PFSK-1 (cell line): Measurements from ENCODE around the gene CPAMD8.

Experiments used
- FOXP2 ChIP-seq: optimal IDR thresholded peaks from 2 replicates; pipeline ENCODE3; 2011; ENCODE audit warnings: borderline replicate concordance, control low read depth, inconsistent platforms; ENCODE audit not compliant: insufficient read depth; ENCODE audit errors: extremely low read length, extremely low read depth
- POLR2AphosphoS5 ChIP-seq: IDR thresholded peaks from 2 replicates; pipeline ENCODE4 v1.6.1; 2012; ENCODE audit warnings: low read depth, mild to moderate bottlenecking, control low read depth, low read length, moderate library complexity
- SIN3A ChIP-seq: IDR thresholded peaks from 2 replicates; pipeline ENCODE4 v1.6.1; 2012; ENCODE audit warnings: mild to moderate bottlenecking, low read length, moderate library complexity, borderline replicate concordance; ENCODE audit not compliant: insufficient read depth
- TAF1 ChIP-seq: IDR thresholded peaks from 2 replicates; pipeline ENCODE4 v1.6.1; 2012; ENCODE audit warnings: low read length, control low read depth, borderline replicate concordance; ENCODE audit not compliant: insufficient read depth
- TF ChIP-seq, protein P1 (sequence below), 2 experiments: IDR thresholded peaks; 2 replicates each; pipeline versions ENCODE4 v1.6.1 to v1.8.0; 2011 to 2012; ENCODE audit warnings: low read depth in 2 of 2, low read length in 2 of 2, control low read depth in 1 of 2, inconsistent platforms in 1 of 2, mild to moderate bottlenecking in 1 of 2, moderate library complexity in 1 of 2; ENCODE audit not compliant: insufficient read depth in 1 of 2

The CPAMD8 gene

DNA sequence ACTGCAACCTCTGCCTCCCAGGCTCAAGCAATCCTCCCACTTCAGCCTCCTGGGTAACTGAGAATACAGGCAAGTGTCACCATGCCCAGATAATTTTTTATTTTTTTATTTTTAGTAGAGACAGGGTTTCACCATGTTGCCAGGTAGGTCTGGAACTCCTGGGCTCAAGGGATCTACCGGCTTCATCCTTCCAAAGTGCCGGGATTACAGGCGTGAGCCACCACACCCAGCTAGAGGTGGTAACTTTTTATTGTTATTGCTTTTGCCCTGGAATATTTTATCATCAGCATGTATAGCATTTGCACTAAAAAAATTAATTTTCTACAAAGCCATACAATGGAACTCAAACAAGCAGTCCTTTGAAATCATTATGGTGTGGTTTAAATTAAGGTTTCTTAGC lies 34.6 kb upstream of the CPAMD8 start:
- TF ChIP-seq FOXP2 (no peak), POLR2AphosphoS5 (no peak), SIN3A (no peak), TAF1 (no peak)
- TF ChIP-seq, protein P1, sequence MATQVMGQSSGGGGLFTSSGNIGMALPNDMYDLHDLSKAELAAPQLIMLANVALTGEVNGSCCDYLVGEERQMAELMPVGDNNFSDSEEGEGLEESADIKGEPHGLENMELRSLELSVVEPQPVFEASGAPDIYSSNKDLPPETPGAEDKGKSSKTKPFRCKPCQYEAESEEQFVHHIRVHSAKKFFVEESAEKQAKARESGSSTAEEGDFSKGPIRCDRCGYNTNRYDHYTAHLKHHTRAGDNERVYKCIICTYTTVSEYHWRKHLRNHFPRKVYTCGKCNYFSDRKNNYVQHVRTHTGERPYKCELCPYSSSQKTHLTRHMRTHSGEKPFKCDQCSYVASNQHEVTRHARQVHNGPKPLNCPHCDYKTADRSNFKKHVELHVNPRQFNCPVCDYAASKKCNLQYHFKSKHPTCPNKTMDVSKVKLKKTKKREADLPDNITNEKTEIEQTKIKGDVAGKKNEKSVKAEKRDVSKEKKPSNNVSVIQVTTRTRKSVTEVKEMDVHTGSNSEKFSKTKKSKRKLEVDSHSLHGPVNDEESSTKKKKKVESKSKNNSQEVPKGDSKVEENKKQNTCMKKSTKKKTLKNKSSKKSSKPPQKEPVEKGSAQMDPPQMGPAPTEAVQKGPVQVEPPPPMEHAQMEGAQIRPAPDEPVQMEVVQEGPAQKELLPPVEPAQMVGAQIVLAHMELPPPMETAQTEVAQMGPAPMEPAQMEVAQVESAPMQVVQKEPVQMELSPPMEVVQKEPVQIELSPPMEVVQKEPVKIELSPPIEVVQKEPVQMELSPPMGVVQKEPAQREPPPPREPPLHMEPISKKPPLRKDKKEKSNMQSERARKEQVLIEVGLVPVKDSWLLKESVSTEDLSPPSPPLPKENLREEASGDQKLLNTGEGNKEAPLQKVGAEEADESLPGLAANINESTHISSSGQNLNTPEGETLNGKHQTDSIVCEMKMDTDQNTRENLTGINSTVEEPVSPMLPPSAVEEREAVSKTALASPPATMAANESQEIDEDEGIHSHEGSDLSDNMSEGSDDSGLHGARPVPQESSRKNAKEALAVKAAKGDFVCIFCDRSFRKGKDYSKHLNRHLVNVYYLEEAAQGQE (IDR thresholded peaks at IDR 0.05; ENCODE audit: insufficient read depth in 1 of 2, low read depth in 2 of 2, low read length in 2 of 2): no peak

GRCh38 chr19:17060802-17061201 lies 34.2 kb upstream of the CPAMD8 start:
- no peak for TF ChIP-seq TAF1
- no peak for TF ChIP-seq POLR2AphosphoS5
- TF ChIP-seq FOXP2: no peak
- TF ChIP-seq, protein P1 (IDR thresholded peaks at IDR 0.05; ENCODE audit: insufficient read depth in 1 of 2, low read depth in 2 of 2, low read length in 2 of 2): no peak
- TF ChIP-seq SIN3A: no peak

GRCh38 chr19:17058236-17058635 lies 31.6 kb upstream of the CPAMD8 start:
- TF ChIP-seq, protein P1 (IDR thresholded peaks at IDR 0.05; ENCODE audit: insufficient read depth in 1 of 2, low read depth in 2 of 2, low read length in 2 of 2): no peak
- no peak for TF ChIP-seq TAF1

DNA sequence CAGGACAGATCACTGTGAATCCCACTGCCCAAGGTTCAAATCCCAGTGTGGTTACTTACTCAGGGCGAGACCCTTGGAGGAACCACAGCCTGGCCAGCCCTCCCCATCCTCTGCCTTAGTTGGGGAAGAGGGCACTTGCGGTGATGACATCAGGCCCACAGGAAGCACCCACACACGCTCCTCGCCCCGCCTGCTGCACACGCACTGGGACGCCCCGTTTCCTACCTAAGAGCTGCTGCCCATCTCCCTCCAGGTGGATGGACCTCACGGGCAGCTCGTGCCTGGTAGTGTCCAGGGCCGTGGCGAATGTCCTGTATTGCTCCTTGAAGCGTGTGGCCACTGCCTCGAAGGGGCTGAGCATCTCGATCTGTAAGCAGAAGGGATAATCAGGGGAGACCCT lies 29.0 kb upstream of the CPAMD8 start:
- TF ChIP-seq, protein P1 (IDR thresholded peaks at IDR 0.05; ENCODE audit: insufficient read depth in 1 of 2, low read depth in 2 of 2, low read length in 2 of 2): no peak
- TF ChIP-seq SIN3A (no peak), TAF1 (no peak), FOXP2 (no peak)

- TF ChIP-seq, protein P1 (IDR thresholded peaks at IDR 0.05; ENCODE audit: insufficient read depth in 1 of 2, low read depth in 2 of 2, low read length in 2 of 2): no peak
- TF ChIP-seq FOXP2: no peak
- TF ChIP-seq TAF1: no peak
- TF ChIP-seq POLR2AphosphoS5: no peak
- no peak for TF ChIP-seq SIN3A
Observed at GRCh38 chr19:17054746-17055145, 28.1 kb upstream of the CPAMD8 start.
